ENCODE measurements around the gene SDK1.

- TF ChIP-seq ZNF384 (IDR thresholded peaks at IDR 0.05; ENCODE audit: borderline replicate concordance, low read depth, low read length) (no peak), CTCF (IDR thresholded peaks at IDR 0.05 in 2 of 3, conservative IDR thresholded peaks at IDR 0.05 in 1 of 3; ENCODE audit: control insufficient read depth in 2 of 3, extremely low read depth in 1 of 3, insufficient read depth in 1 of 3, low read depth in 3 of 3, low read length in 3 of 3) (no peak), EZH2 (IDR thresholded peaks at IDR 0.05; ENCODE audit: borderline replicate concordance, control insufficient read depth, low read depth, low read length) (no peak), NFIC (IDR thresholded peaks at IDR 0.05; ENCODE audit: low read depth, low read length) (no peak), CHD2 (IDR thresholded peaks at IDR 0.05; ENCODE audit: borderline replicate concordance, low read depth, low read length) (no peak), MXI1 (IDR thresholded peaks at IDR 0.05; ENCODE audit: low read depth, low read length) (no peak), FOXK2 (IDR thresholded peaks at IDR 0.05) (no peak), HCFC1 (IDR thresholded peaks at IDR 0.05; ENCODE audit: low read length) (no peak), HDAC2 (IDR thresholded peaks at IDR 0.05) (no peak), POLR2A (IDR thresholded peaks at IDR 0.05; ENCODE audit: low read depth, low read length) (no peak), RCOR1 (conservative IDR thresholded peaks at IDR 0.05; ENCODE audit: low read depth, low read length) (no peak), CHD1 (IDR thresholded peaks at IDR 0.05; ENCODE audit: low read depth, low read length) (no peak), IRF4 (IDR thresholded peaks at IDR 0.05; ENCODE audit: low read depth, low read length) (no peak), SMC3 (IDR thresholded peaks at IDR 0.05; ENCODE audit: borderline replicate concordance, low read length) (no peak)
These were observed 621.2 kb downstream of the SDK1 start for GRCh38 chr7:3922175-3922635.

Data from GM12878 (cell line).